NCI-H1436 treated with DMSO at 0.1 percent for 48 hours (cell line): ENCODE results near the gene SH3BGR.
"Not testable (repeated sequence)": the region's sequence is repeated elsewhere in the genome, so short reads cannot be mapped to it uniquely, and the experiment has no call there.

Experiments
- DNase-seq: peaks from one replicate; lab custom pipeline; 2025; lab: John Stamatoyannopoulos, UW

Gene SH3BGR

GRCh38 chr21:39451332-39452206 lies at the start of gene SH3BGR:
SH3BGR (plus strand) TSS chr21:39451970; CDS start chr21:39452097, 127 bp downstream.
- no peak for DNase-seq

- DNase-seq, result no peak
Observed at GRCh38 chr21:39406065-39406464, 45.7 kb upstream of the SH3BGR start.

GRCh38 chr21:39419204-39419603 lies 32.6 kb upstream of the SH3BGR start:
- DNase-seq, result not testable (repeated sequence)

GRCh38 chr21:39422527-39423241 lies 29.1 kb upstream of the SH3BGR start:
- DNase-seq, result no peak

- DNase-seq, result no peak
Observed at GRCh38 chr21:39429445-39429844, 22.3 kb upstream of the SH3BGR start.

- no peak for DNase-seq
Observed at GRCh38 chr21:39430016-39430415, 21.8 kb upstream of the SH3BGR start.

- DNase-seq, result no peak
Observed at GRCh38 chr21:39430457-39430856, 21.3 kb upstream of the SH3BGR start.

- DNase-seq, result no peak
Observed at GRCh38 chr21:39430954-39431353, 20.8 kb upstream of the SH3BGR start.

- no peak for DNase-seq
Observed at GRCh38 chr21:39434950-39435349, 16.8 kb upstream of the SH3BGR start.

GRCh38 chr21:39439232-39439631 lies 12.5 kb upstream of the SH3BGR start:
- no peak for DNase-seq

- no peak for DNase-seq
Observed at GRCh38 chr21:39441502-39442475, 10.0 kb upstream of the SH3BGR start.

- DNase-seq, result no peak
Observed at GRCh38 chr21:39444421-39445180, 7.2 kb upstream of the SH3BGR start.

GRCh38 chr21:39445321-39446269 lies 6.2 kb upstream of the SH3BGR start, which contains the start of gene LCA5L:
LCA5L (minus strand) TSS chr21:39445778; CDS start chr21:39428493, 17,285 bp downstream.
- no peak for DNase-seq

GRCh38 chr21:39447264-39447663 lies 4.5 kb upstream of the SH3BGR start:
- DNase-seq, result no peak

GRCh38 chr21:39452207-39452969 lies 618 bp downstream of the SH3BGR start:
- no peak for DNase-seq

- DNase-seq, result no peak
Observed at GRCh38 chr21:39452970-39453342, 1.2 kb downstream of the SH3BGR start.

GRCh38 chr21:39453571-39454179 lies 1.9 kb downstream of the SH3BGR start:
- DNase-seq, result no peak

GRCh38 chr21:39454949-39455668 lies 3.3 kb downstream of the SH3BGR start:
- no peak for DNase-seq
